Loucy (cell line): ENCODE measurements around the gene DTNB.

ENCODE experiments used
- H2AFZ ChIP-seq: fragments of 200-600 bp; sonication (generic); 2 replicates; pipeline ENCODE4 v1.6.0; 2016; ENCODE audit warnings: antibody characterized with exemption, mild to moderate bottlenecking, low read length, moderate library complexity
- H3F3A ChIP-seq: fragments of 200-600 bp; 2 replicates; pipeline ENCODE4 v1.6.0; 2016; ENCODE audit warnings: antibody characterized with exemption, low read depth, mild to moderate bottlenecking
- H3K27me3 ChIP-seq: fragments of 200-600 bp; sonication (generic); 2 replicates; pipeline ENCODE4 v1.6.1; 2014; ENCODE audit warnings: low read length, mild to moderate bottlenecking; ENCODE audit not compliant: insufficient read depth, poor library complexity, severe bottlenecking
- H3K36me3 ChIP-seq: fragments of 200-600 bp; sonication (generic); 2 replicates; pipeline ENCODE4 v1.6.1; 2016; ENCODE audit warnings: low read length; ENCODE audit not compliant: insufficient read depth
- H3K4me1 ChIP-seq: fragments of 200-600 bp; sonication (generic); 2 replicates; pipeline ENCODE4 v1.5.1; 2014; ENCODE audit warnings: low read length, mild to moderate bottlenecking; ENCODE audit not compliant: insufficient read depth, poor library complexity, severe bottlenecking
- H3K4me2 ChIP-seq: fragments of 200-600 bp; sonication (generic); 2 replicates; pipeline ENCODE4 v1.6.0; 2014; ENCODE audit warnings: antibody characterized with exemption, low read length, low read depth, mild to moderate bottlenecking; ENCODE audit not compliant: poor library complexity, severe bottlenecking
- H3K4me3 ChIP-seq: fragments of 200-600 bp; sonication (generic); 2 replicates; pipeline ENCODE4 v1.5.1; 2014; ENCODE audit warnings: low read length, mild to moderate bottlenecking, mixed read lengths; ENCODE audit not compliant: poor library complexity, severe bottlenecking
- H3K79me2 ChIP-seq: fragments of 200-600 bp; sonication (generic); 2 replicates; pipeline ENCODE4 v1.6.1; 2014; ENCODE audit warnings: low read length; ENCODE audit not compliant: insufficient read depth
- H3K9ac ChIP-seq: fragments of 200-600 bp; sonication (generic); 2 replicates; pipeline ENCODE4 v1.6.0; 2014; ENCODE audit warnings: mild to moderate bottlenecking, low read depth, low read length, moderate library complexity; ENCODE audit not compliant: poor library complexity, severe bottlenecking
- H3K9me2 ChIP-seq: fragments of 200-600 bp; sonication (generic); replicated peaks from 2 replicates; pipeline ENCODE4 v1.6.1; 2016; ENCODE audit warnings: low read depth, low read length, mixed read lengths
- H3K9me3 ChIP-seq: fragments of 200-600 bp; sonication (generic); 2 replicates; pipeline ENCODE4 v1.6.1; 2014; ENCODE audit warnings: mild to moderate bottlenecking, antibody characterized with exemption, low read length, low read depth; ENCODE audit not compliant: insufficient read depth
- H4K20me1 ChIP-seq: fragments of 200-600 bp; sonication (generic); 2 replicates; pipeline ENCODE4 v1.6.0; 2014; ENCODE audit warnings: antibody characterized with exemption, low read length, mild to moderate bottlenecking; ENCODE audit not compliant: insufficient read depth, poor library complexity, severe bottlenecking
- CTCF ChIP-seq: fragments of 200-600 bp; sonication (generic); conservative IDR thresholded peaks from 2 replicates; pipeline ENCODE4 v1.5.1; 2014; ENCODE audit warnings: mild to moderate bottlenecking, antibody characterized with exemption, low read length
- EZH2phosphoT487 ChIP-seq: fragments of 200-600 bp; IDR thresholded peaks from 2 replicates; pipeline ENCODE4 v1.6.1; 2018; ENCODE audit warnings: antibody characterized with exemption, mild to moderate bottlenecking, moderate library complexity, borderline replicate concordance

DTNB gene

GRCh38 chr2:25690058-25690457 lies 16.7 kb upstream of the DTNB start:
- Histone ChIP-seq H3K4me2 (no peak overlapping the region), H3K9me2 (no peaks in the 10 kb centered on the region), H3K4me1 (no peaks in the 10 kb centered on the region), H4K20me1 (no peaks in the 10 kb centered on the region), H3K9me3 (no peaks in the 10 kb centered on the region), H3F3A (no peaks in the 10 kb centered on the region), H2AFZ (no peak overlapping the region), H3K4me3 (no peak overlapping the region), H3K36me3 (no peaks in the 10 kb centered on the region), H3K9ac (no peak overlapping the region), H3K79me2 (no peaks in the 10 kb centered on the region), H3K27me3 (no peaks in the 10 kb centered on the region)
- TF ChIP-seq EZH2phosphoT487 (no peak), CTCF (no peak)

- H4K20me1 ChIP-seq, result no peaks in the 10 kb centered on the region
Measured at GRCh38 chr2:25688236-25688635, 14.9 kb upstream of the DTNB start.

GRCh38 chr2:25685741-25686140 lies 12.4 kb upstream of the DTNB start:
- Histone ChIP-seq H2AFZ (no peak overlapping the region), H3K4me3 (no peak overlapping the region), H3K9me3 (no peaks in the 10 kb centered on the region), H3K9me2 (no peaks in the 10 kb centered on the region), H3K27me3 (no peaks in the 10 kb centered on the region), H3F3A (no peaks in the 10 kb centered on the region), H4K20me1 (no peaks in the 10 kb centered on the region), H3K4me2 (no peak overlapping the region), H3K4me1 (no peaks in the 10 kb centered on the region), H3K36me3 (no peaks in the 10 kb centered on the region), H3K9ac (no peak overlapping the region), H3K79me2 (no peaks in the 10 kb centered on the region)
- TF ChIP-seq EZH2phosphoT487, result no peak
- TF ChIP-seq CTCF, result no peak

More at GRCh38 chr2:25688236-25688635, 14.9 kb upstream of the DTNB start:
- Histone ChIP-seq H3K9me2 (no peaks in the 10 kb centered on the region), H3K9ac (no peak overlapping the region), H3K27me3 (no peaks in the 10 kb centered on the region), H2AFZ (no peak overlapping the region), H3K4me1 (no peaks in the 10 kb centered on the region), H3K79me2 (no peaks in the 10 kb centered on the region), H3F3A (no peaks in the 10 kb centered on the region), H3K4me2 (no peak overlapping the region), H3K9me3 (no peaks in the 10 kb centered on the region), H3K36me3 (no peaks in the 10 kb centered on the region), H3K4me3 (no peak overlapping the region)
- no peak for TF ChIP-seq EZH2phosphoT487
- no peak for TF ChIP-seq CTCF
